ENCODE results near the gene MRPL18. TPM values are rescaled to one million over a fixed set of nuclear protein-coding genes. Genes with fewer than 3 reads are reported as not detected.

Gene MRPL18
- total RNA-seq, 1 experiment from 2014 or later = 71.1 TPM

DNA sequence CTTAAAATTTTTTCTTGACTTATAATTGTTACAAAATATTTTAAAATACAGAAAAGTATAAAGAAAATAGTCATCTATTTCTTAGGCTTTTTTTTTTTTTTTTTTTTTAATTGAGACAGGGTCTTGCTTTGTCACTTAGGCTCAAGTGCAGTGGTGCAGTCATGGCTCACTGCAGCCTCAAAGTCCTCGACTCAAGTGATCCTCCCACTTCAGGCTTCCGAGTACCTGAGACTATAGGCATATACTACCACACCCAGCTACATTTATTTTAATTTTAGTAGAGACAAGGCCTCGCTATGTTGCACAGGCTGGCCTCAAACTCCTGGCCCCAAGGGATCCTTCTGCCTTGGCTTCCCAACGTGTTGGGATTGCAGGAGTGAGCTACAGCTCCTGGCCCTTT is 33.8 kb upstream of the MRPL18 start:
- H3K36me3 Mint-ChIP-seq (ENCODE audit: insufficient read depth, unreplicated experiment) = peaks cover 93% of the 10 kb centered on the region
- BruUV-seq (replicated peaks) = no TSS peak
- CTCF ChIA-PET = no interaction called here

GRCh38 chr6:159758031-159759001 is 32.0 kb upstream of the MRPL18 start:
- TF ChIP-seq, protein P1, sequence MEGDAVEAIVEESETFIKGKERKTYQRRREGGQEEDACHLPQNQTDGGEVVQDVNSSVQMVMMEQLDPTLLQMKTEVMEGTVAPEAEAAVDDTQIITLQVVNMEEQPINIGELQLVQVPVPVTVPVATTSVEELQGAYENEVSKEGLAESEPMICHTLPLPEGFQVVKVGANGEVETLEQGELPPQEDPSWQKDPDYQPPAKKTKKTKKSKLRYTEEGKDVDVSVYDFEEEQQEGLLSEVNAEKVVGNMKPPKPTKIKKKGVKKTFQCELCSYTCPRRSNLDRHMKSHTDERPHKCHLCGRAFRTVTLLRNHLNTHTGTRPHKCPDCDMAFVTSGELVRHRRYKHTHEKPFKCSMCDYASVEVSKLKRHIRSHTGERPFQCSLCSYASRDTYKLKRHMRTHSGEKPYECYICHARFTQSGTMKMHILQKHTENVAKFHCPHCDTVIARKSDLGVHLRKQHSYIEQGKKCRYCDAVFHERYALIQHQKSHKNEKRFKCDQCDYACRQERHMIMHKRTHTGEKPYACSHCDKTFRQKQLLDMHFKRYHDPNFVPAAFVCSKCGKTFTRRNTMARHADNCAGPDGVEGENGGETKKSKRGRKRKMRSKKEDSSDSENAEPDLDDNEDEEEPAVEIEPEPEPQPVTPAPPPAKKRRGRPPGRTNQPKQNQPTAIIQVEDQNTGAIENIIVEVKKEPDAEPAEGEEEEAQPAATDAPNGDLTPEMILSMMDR (IDR thresholded peaks at IDR 0.05; ENCODE audit: insufficient read depth in 1 of 2, low read depth in 1 of 2, low read length in 1 of 2, severe bottlenecking in 1 of 2, unreplicated experiment in 1 of 2) = no peak
- Mint-ChIP-seq H3K36me3 (ENCODE audit: insufficient read depth, unreplicated experiment) (peaks cover 95% of the 10 kb centered on the region), H3K4me1 (ENCODE audit: low read depth, unreplicated experiment) (peaks cover 37% of the 10 kb centered on the region), H3K9me3 (ENCODE audit: unreplicated experiment) (no peaks in the 10 kb centered on the region), H3K27ac (ENCODE audit: unreplicated experiment) (peak overlapping the region; percentile 22), H3K4me3 (ENCODE audit: unreplicated experiment) (no peak overlapping the region), H3K27me3 (ENCODE audit: insufficient read depth, unreplicated experiment) (no peaks in the 10 kb centered on the region)
- Histone ChIP-seq H3K9me3 (no peaks in the 10 kb centered on the region), H3K27me3 (replicated peaks; ENCODE audit: control insufficient read depth, insufficient read depth, low read length) (no peaks in the 10 kb centered on the region), H3K36me3 (ENCODE audit: control insufficient read depth, insufficient read depth, low read length) (peaks cover 4% of the 10 kb centered on the region; the same call in 1 of the 2 replicates), H3K4me1 (peaks cover 16% of the 10 kb centered on the region), H3K4me3 (ENCODE audit: low read depth, low read length) (no peak overlapping the region)
- POLR2A ChIA-PET = interaction anchor here (0.5 kb wide), 2 partner anchors 31 to 32 kb away, joined by 3 read pairs; partner anchors contain the start of gene WTAP
- peak in 1 of 2 experiments; percentile 30 for DNase-seq
- intact Hi-C loops (cut with micrococcal nuclease; ENCODE audit: unreplicated experiment) = no loop called here
- CTCF ChIA-PET = interaction anchor here (0.6 kb wide), 3 partner anchors 58 to 506 kb away, joined by 3 to 8 read pairs (median 4); no protein-coding TSS in a partner anchor
- no TSS peak for BruUV-seq (replicated peaks)

More for the DNA sequence above, 33.8 kb upstream of the MRPL18 start:
- H3K4me3 Mint-ChIP-seq (ENCODE audit: unreplicated experiment) = no peak overlapping the region
- no peak for DNase-seq
- no peak overlapping the region for H3K4me3 ChIP-seq (ENCODE audit: low read depth, low read length)
- no peaks in the 10 kb centered on the region for H3K27me3 Mint-ChIP-seq (ENCODE audit: insufficient read depth, unreplicated experiment)
- H3K9me3 Mint-ChIP-seq (ENCODE audit: unreplicated experiment) = no peaks in the 10 kb centered on the region
- H3K4me1 Mint-ChIP-seq (ENCODE audit: low read depth, unreplicated experiment) = peaks cover 31% of the 10 kb centered on the region
- H3K27ac Mint-ChIP-seq (ENCODE audit: unreplicated experiment) = no peak overlapping the region
- H3K9me3 ChIP-seq = no peaks in the 10 kb centered on the region
- peaks cover 16% of the 10 kb centered on the region for H3K4me1 ChIP-seq
- no peaks in the 10 kb centered on the region; the same call in 1 of the 2 replicates for H3K36me3 ChIP-seq (ENCODE audit: control insufficient read depth, insufficient read depth, low read length)
- POLR2A ChIA-PET = no interaction called here
- TF ChIP-seq, protein P1 (IDR thresholded peaks at IDR 0.05; ENCODE audit: insufficient read depth in 1 of 2, low read depth in 1 of 2, low read length in 1 of 2, severe bottlenecking in 1 of 2, unreplicated experiment in 1 of 2) = no peak
- no peaks in the 10 kb centered on the region for H3K27me3 ChIP-seq (replicated peaks; ENCODE audit: control insufficient read depth, insufficient read depth, low read length)
- intact Hi-C loops (cut with micrococcal nuclease; ENCODE audit: unreplicated experiment) = no loop called here

- POLR2A ChIA-PET = interaction anchor here (0.6 to 1.0 kb wide), 4 partner anchors 24 to 1671 kb away, joined by 3 to 8 read pairs (median 6); partner anchors contain the start of gene WTAP
Observed at GRCh38 chr6:159759645-159760044, 30.6 kb upstream of the MRPL18 start.

More at GRCh38 chr6:159759645-159760044, 30.6 kb upstream of the MRPL18 start:
- TF ChIP-seq, protein P1 (IDR thresholded peaks at IDR 0.05; ENCODE audit: insufficient read depth in 1 of 2, low read depth in 1 of 2, low read length in 1 of 2, severe bottlenecking in 1 of 2, unreplicated experiment in 1 of 2) = no peak
- BruUV-seq (replicated peaks) = no TSS peak
- peaks cover 37% of the 10 kb centered on the region for H3K4me1 Mint-ChIP-seq (ENCODE audit: low read depth, unreplicated experiment)
- H3K4me3 Mint-ChIP-seq (ENCODE audit: unreplicated experiment) = peak overlapping the region; percentile 39
- no peak for DNase-seq
- peaks cover 92% of the 10 kb centered on the region for H3K36me3 Mint-ChIP-seq (ENCODE audit: insufficient read depth, unreplicated experiment)
- H3K27ac Mint-ChIP-seq (ENCODE audit: unreplicated experiment) = peak overlapping the region; percentile 24
- no peaks in the 10 kb centered on the region for H3K9me3 Mint-ChIP-seq (ENCODE audit: unreplicated experiment)
- Histone ChIP-seq H3K36me3 (ENCODE audit: control insufficient read depth, insufficient read depth, low read length) (peaks cover 4% of the 10 kb centered on the region; the same call in 1 of the 2 replicates), H3K4me3 (ENCODE audit: low read depth, low read length) (no peak overlapping the region), H3K9me3 (no peaks in the 10 kb centered on the region), H3K27me3 (replicated peaks; ENCODE audit: control insufficient read depth, insufficient read depth, low read length) (no peaks in the 10 kb centered on the region), H3K4me1 (peaks cover 16% of the 10 kb centered on the region)
- CTCF ChIA-PET = no interaction called here
- no peaks in the 10 kb centered on the region for H3K27me3 Mint-ChIP-seq (ENCODE audit: insufficient read depth, unreplicated experiment)
- intact Hi-C loops (cut with micrococcal nuclease; ENCODE audit: unreplicated experiment) = no loop called here
